Duodenal mucosa (tissue), 2 donors: Measurements from ENCODE around the gene CBLB.

Experiments
- H3K27ac ChIP-seq: one replicate; pipeline ENCODE4 v1.7.0; 2013; ENCODE audit warnings: low read depth, low read length
- H3K27me3 ChIP-seq, 2 donors: one replicate each; pipeline ENCODE4 v1.7.0; 2013; ENCODE audit warnings: low read length in 2 of 2, control low read depth in 1 of 2; ENCODE audit not compliant: insufficient read depth in 2 of 2, control insufficient read depth in 1 of 2
- H3K36me3 ChIP-seq, 2 donors: one replicate each; pipeline ENCODE4 v1.7.0; 2013; ENCODE audit warnings: low read length in 2 of 2, control low read depth in 1 of 2; ENCODE audit not compliant: insufficient read depth in 2 of 2, control insufficient read depth in 1 of 2
- H3K4me1 ChIP-seq, 2 donors: one replicate each; pipeline ENCODE4 v1.7.0; 2013; ENCODE audit warnings: low read length in 2 of 2, control low read depth in 1 of 2; ENCODE audit not compliant: insufficient read depth in 2 of 2, control insufficient read depth in 1 of 2
- H3K4me3 ChIP-seq, 2 donors: one replicate each; pipeline ENCODE4 v1.7.0; 2013; ENCODE audit warnings: low read length in 2 of 2, low read depth in 1 of 2
- H3K9ac ChIP-seq, 2 donors: one replicate each; pipeline ENCODE4 v1.7.0; 2013; ENCODE audit warnings: low read length in 2 of 2, low read depth in 1 of 2
- H3K9me3 ChIP-seq, 2 donors: one replicate each; pipeline ENCODE4 v1.7.0; 2013; ENCODE audit warnings: low read length in 2 of 2, control low read depth in 1 of 2; ENCODE audit not compliant: control insufficient read depth in 1 of 2

Gene CBLB

GRCh38 chr3:105876780-105877327 lies 8.0 kb upstream of the CBLB start:
- no peak overlapping the region for H3K9ac ChIP-seq
- no peaks in the 10 kb centered on the region for H3K27me3 ChIP-seq

GRCh38 chr3:105869861-105870755 lies 1.3 kb upstream of the CBLB start:
- H3K9ac ChIP-seq, result peak overlapping the region; percentile 50 to 73
- no peaks in the 10 kb centered on the region for H3K36me3 ChIP-seq
- no peaks in the 10 kb centered on the region for H3K27me3 ChIP-seq
- H3K27ac ChIP-seq, result peak overlapping the region; percentile 88
- H3K4me3 ChIP-seq, result peak overlapping the region; percentile 93 to 96
- H3K9me3 ChIP-seq, result no peaks in the 10 kb centered on the region
- peaks cover 26 to 29% of the 10 kb centered on the region in 2 donors for H3K4me1 ChIP-seq

More at GRCh38 chr3:105876780-105877327, 8.0 kb upstream of the CBLB start:
- H3K27ac ChIP-seq, result no peak overlapping the region
- H3K4me3 ChIP-seq, result no peak overlapping the region
- no peaks in the 10 kb centered on the region for H3K36me3 ChIP-seq
- no peaks in the 10 kb centered on the region for H3K9me3 ChIP-seq
- peaks cover 0 to 4% of the 10 kb centered on the region in 2 donors for H3K4me1 ChIP-seq

GRCh38 chr3:105869531-105869833 lies 670 bp upstream of the CBLB start:
- Histone ChIP-seq H3K27ac (peak overlapping the region; percentile 88), H3K4me3 (peak overlapping the region; percentile 93 to 96), H3K27me3 (no peaks in the 10 kb centered on the region), H3K4me1 (peaks cover 29 to 33% of the 10 kb centered on the region in 2 donors), H3K36me3 (peaks cover 0 to 1% of the 10 kb centered on the region in 2 donors), H3K9me3 (no peaks in the 10 kb centered on the region), H3K9ac (peak overlapping the region; percentile 50 to 73)

DNA sequence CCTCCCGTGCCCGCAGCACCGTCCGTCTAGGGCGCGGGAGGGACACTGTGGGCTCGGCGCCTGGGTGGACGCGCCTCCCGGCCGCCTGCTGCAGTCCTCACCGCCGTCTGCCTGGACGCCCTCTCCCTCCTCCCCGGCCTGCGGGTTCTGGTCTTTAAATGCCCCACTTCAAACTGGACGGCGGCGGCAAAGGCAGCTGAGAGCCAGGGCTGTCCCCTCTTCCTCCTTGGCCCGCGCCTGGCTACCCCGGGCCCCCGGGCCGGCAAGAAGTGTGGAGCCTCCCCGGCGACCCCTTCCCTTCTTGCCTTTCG lies 426 bp downstream of the CBLB start:
- H3K4me1 ChIP-seq, result peaks cover 29 to 42% of the 10 kb centered on the region in 2 donors
- peak overlapping the region; percentile 93 to 96 for H3K4me3 ChIP-seq
- H3K9ac ChIP-seq, result peak overlapping the region; percentile 79 to 95
- peaks cover 0 to 3% of the 10 kb centered on the region in 2 donors for H3K36me3 ChIP-seq
- no peaks in the 10 kb centered on the region for H3K27me3 ChIP-seq
- peak overlapping the region; percentile 93 for H3K27ac ChIP-seq
- no peaks in the 10 kb centered on the region for H3K9me3 ChIP-seq

DNA sequence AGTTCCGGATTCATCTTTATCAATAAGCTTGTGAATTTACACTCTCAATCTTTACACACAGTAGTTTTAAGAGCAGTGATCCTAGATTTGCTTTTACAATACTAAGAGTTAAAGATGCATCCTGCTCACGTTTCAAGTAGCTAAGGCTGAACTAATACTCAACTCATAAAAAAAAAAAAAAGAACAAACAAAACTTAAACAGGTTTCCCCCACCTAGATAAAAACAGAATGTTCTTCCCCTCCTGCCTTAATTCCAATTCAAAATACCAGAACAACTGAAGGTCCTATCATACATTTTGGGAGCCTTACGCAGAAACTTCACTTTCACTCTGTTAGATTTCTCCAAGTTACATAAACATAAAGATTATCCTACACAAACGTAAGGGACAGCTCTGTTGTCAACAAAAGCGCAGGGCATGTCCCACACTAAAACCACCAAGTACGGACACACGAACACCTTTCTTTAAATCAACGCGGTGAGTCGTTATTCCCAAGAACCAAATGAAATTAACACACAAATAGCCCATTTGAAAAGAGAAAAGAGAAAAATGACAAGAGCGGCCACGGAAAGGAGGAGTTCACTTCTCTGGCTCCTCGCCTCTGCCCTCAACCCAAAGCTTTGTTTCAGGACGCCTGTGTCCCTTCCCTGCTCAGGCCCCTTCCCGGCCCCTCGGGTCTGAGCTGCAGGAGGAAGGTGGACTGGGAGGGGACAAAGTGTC lies 941 bp downstream of the CBLB start:
- Histone ChIP-seq H3K9me3 (no peaks in the 10 kb centered on the region), H3K4me1 (peaks cover 29 to 42% of the 10 kb centered on the region in 2 donors), H3K9ac (peak overlapping the region; percentile 79 to 95), H3K36me3 (peaks cover 0 to 3% of the 10 kb centered on the region in 2 donors), H3K27ac (peak overlapping the region; percentile 93), H3K4me3 (peak overlapping the region; percentile 93 to 96), H3K27me3 (no peaks in the 10 kb centered on the region)

GRCh38 chr3:105866656-105867653 lies 1.9 kb downstream of the CBLB start:
- peak overlapping the region; percentile 93 to 96 for H3K4me3 ChIP-seq
- peaks cover 0 to 3% of the 10 kb centered on the region in 2 donors for H3K36me3 ChIP-seq
- H3K4me1 ChIP-seq, result peaks cover 29 to 42% of the 10 kb centered on the region in 2 donors
- H3K27ac ChIP-seq, result no peak overlapping the region
- H3K27me3 ChIP-seq, result no peaks in the 10 kb centered on the region
- H3K9me3 ChIP-seq, result no peaks in the 10 kb centered on the region
- peak overlapping the region; percentile 43 to 95 for H3K9ac ChIP-seq

DNA sequence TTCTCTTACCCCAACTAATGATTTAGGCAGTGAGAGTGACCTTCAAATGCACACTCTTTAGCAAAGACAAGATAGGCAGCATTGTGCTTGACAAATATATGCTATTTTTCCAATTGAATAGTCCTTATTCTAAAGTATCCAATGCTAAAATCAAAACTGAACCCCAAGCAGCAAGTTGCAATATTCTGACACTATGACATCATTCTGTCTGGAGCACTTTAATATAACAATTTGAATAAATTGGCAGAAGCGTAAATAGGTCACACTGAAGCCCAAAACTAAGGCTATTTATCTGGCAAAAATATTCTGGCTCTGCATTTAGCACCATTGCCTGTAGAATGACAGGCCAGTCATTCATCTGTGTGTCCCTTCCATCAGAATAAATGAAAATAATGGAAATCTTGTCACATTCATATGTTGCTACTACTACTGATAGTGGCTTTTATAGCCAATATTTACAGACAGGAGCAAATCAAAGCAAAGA lies 2.9 kb downstream of the CBLB start:
- Histone ChIP-seq H3K4me3 (peak overlapping the region; percentile 41 to 96), H3K27ac (no peak overlapping the region)

DNA sequence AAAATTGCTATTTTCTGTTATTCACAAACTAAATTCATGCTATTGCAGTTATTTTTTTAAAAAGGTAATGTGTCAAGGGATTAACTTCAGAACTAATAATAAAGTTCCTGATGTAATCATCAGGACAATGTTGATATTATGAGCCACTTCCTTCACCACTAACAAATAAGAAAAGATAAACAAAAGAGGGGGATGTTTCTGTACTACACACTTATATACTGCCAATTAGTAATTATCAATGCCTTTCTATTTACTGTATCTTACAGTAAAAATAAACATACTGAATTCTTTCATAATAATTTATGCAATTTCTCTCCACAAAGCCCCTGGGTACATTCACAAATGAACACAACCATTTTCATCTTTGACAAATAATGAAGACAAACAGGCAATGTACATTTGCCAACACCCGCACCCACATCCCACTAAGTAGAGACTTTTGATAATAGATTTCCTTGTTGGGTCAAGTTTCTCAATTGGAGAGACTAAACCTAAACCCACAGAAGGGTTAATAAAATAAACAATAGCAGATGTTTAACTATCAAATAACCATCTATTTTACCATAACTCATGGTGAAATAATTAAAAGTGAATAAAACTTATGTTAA lies 3.7 kb downstream of the CBLB start:
- H3K4me3 ChIP-seq, result no peak overlapping the region
- no peak overlapping the region for H3K27ac ChIP-seq
- peaks cover 0 to 7% of the 10 kb centered on the region in 2 donors for H3K36me3 ChIP-seq
- H3K4me1 ChIP-seq, result peaks cover 26 to 45% of the 10 kb centered on the region in 2 donors
- H3K9me3 ChIP-seq, result no peaks in the 10 kb centered on the region
- peak overlapping the region in 1 of 2 donors; percentile 95 for H3K9ac ChIP-seq
- H3K27me3 ChIP-seq, result no peaks in the 10 kb centered on the region

More for the DNA sequence above, 2.9 kb downstream of the CBLB start:
- no peaks in the 10 kb centered on the region for H3K27me3 ChIP-seq
- H3K9me3 ChIP-seq, result no peaks in the 10 kb centered on the region
- peak overlapping the region in 1 of 2 donors; percentile 95 for H3K9ac ChIP-seq
- peaks cover 0 to 3% of the 10 kb centered on the region in 2 donors for H3K36me3 ChIP-seq
- H3K4me1 ChIP-seq, result peaks cover 29 to 42% of the 10 kb centered on the region in 2 donors

DNA sequence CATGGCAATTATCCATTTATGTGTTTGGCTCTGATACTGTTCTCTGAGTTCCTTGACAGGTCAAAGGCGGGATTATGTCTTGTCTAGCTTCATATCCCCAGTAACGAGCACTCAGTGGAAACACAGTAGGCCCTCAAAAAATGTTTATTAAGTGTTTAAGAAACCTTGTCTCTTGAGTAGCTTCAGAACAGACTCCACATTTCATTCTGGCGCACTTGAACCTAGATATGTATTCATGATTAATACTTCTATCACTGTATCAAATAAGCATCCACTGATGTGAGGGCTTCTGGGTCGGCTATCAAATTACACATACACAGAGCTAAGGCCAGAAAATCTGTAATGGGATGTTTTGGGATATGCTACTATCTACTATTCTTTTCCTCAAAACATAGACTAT lies 4.6 kb downstream of the CBLB start:
- H3K36me3 ChIP-seq, result peaks cover 0 to 7% of the 10 kb centered on the region in 2 donors
- H3K9ac ChIP-seq, result no peak overlapping the region
- no peak overlapping the region for H3K4me3 ChIP-seq
- no peak overlapping the region for H3K27ac ChIP-seq
- peaks cover 18 to 38% of the 10 kb centered on the region in 2 donors for H3K4me1 ChIP-seq
- H3K27me3 ChIP-seq, result no peaks in the 10 kb centered on the region
- no peaks in the 10 kb centered on the region for H3K9me3 ChIP-seq
